ENCODE data around the gene ILF3.

GRCh38 chr19:10690341-10690781, 36.2 kb downstream of the ILF3 start:
- no peak for TF ChIP-seq PRDM10 (CRISPR knock-in tag; IDR thresholded peaks at IDR 0.05; ENCODE audit: low read depth)
- TF ChIP-seq E2F1 (CRISPR knock-in tag; IDR thresholded peaks at IDR 0.05): no peak
- TF ChIP-seq PATZ1 (CRISPR knock-in tag; IDR thresholded peaks at IDR 0.05): no peak
- no peak for TF ChIP-seq ZBTB49 (CRISPR knock-in tag; IDR thresholded peaks at IDR 0.05; ENCODE audit: borderline replicate concordance)
- TF ChIP-seq SIN3A (IDR thresholded peaks at IDR 0.05; ENCODE audit: borderline replicate concordance, low read depth, low read length): no peak
- TF ChIP-seq ZBTB7A (CRISPR knock-in tag; IDR thresholded peaks at IDR 0.05): no peak
- no peak for TF ChIP-seq ZNF280B (CRISPR knock-in tag; IDR thresholded peaks at IDR 0.05; ENCODE audit: borderline replicate concordance)
- TF ChIP-seq KLF9 (CRISPR knock-in tag; IDR thresholded peaks at IDR 0.05; ENCODE audit: low read depth): no peak
- TF ChIP-seq ZNF782 (CRISPR knock-in tag; IDR thresholded peaks at IDR 0.05; ENCODE audit: borderline replicate concordance): no peak
- no peak for TF ChIP-seq FOXO4 (CRISPR knock-in tag; conservative IDR thresholded peaks at IDR 0.05)
- TF ChIP-seq CTCF (CRISPR knock-in tag; IDR thresholded peaks at IDR 0.05): no peak

Data from HepG2 (cell line).